Panc1 (cell line): ENCODE data around the gene CYP1B1.

ENCODE experiments used
- REST ChIP-seq, 2 experiments: IDR thresholded peaks; 2 replicates each; pipeline ENCODE4 v1.6.1; 2011 to 2012; ENCODE audit warnings: low read depth in 2 of 2, control low read depth in 1 of 2, low read length in 1 of 2, mild to moderate bottlenecking in 1 of 2, moderate library complexity in 1 of 2; ENCODE audit not compliant: insufficient read depth in 1 of 2
- TF ChIP-seq, protein P1 (sequence below): fragments of 450-650 bp; IDR thresholded peaks from 2 replicates; pipeline ENCODE4 v1.5.1; 2017; ENCODE audit warnings: mild to moderate bottlenecking

DNA sequence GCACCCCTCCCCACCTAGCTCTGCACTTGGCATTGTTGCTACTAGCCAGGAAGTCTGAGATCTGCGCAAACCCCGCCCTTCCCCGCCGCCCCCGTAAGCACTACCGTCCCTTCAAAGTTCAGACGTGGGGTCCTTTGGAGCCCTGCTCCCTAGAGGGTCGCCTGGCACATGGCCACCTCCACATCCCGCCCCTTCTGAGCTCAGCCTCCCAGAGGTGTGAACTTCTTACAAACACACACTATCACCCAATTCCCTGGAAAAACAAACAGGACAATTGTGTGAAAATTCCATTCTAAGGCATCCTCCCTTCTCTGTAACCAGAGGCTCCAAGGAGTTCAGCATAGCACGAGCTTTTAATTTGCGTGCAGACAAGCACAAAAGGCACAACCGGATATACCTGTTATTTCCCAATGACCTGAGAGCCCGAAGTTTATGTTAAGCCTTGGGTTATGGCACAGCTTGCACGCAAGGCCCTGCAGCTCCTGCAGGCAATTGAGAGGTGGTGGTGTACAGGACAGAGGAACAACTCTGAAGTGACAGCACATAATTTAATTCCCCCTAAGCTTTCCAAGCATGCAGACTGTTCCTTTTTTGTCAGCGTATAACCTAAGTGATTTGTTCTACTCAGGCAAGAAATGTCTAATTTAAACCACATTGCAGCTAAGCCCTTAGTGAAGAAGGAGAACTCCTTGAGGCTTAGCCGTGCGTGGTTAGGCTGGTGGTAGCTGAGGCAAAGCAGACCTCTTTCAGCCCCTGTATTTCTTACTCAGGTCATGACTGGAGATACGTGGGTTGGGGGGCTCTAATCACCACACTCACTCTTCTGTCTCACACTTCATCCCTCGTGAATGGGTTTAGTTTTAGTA lies 20.3 kb upstream of the CYP1B1 start:
- TF ChIP-seq, protein P1, sequence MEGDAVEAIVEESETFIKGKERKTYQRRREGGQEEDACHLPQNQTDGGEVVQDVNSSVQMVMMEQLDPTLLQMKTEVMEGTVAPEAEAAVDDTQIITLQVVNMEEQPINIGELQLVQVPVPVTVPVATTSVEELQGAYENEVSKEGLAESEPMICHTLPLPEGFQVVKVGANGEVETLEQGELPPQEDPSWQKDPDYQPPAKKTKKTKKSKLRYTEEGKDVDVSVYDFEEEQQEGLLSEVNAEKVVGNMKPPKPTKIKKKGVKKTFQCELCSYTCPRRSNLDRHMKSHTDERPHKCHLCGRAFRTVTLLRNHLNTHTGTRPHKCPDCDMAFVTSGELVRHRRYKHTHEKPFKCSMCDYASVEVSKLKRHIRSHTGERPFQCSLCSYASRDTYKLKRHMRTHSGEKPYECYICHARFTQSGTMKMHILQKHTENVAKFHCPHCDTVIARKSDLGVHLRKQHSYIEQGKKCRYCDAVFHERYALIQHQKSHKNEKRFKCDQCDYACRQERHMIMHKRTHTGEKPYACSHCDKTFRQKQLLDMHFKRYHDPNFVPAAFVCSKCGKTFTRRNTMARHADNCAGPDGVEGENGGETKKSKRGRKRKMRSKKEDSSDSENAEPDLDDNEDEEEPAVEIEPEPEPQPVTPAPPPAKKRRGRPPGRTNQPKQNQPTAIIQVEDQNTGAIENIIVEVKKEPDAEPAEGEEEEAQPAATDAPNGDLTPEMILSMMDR, result no peak
- no peak for TF ChIP-seq REST (IDR thresholded peaks at IDR 0.05; ENCODE audit: insufficient read depth in 1 of 2, low read depth in 2 of 2, low read length in 1 of 2)
